ENCODE measurements around the gene TC2N. TPM values are rescaled to one million over a fixed set of nuclear protein-coding genes. Genes with fewer than 3 reads are reported as not detected.

TC2N gene
- total RNA-seq, 1 donor = 1.3 TPM

DNA sequence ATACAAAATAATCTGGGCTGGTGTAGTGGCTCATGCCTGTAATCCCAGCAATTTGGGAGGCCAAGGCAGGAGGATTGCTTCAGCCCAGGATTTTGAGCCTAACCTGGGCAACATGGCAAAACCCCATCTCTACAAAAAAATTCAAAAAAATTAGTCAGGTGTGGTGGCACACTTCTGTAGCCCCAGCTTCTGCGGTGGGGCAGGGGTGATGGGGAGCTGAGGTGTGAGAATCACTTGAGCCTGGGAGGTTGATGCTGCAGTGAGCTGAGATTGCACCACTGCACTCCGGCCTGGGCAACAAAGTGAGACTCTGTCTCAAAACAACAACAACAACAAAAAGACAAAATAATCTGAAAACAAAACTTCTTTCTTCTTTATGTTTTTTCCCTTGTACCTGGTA is 66.0 kb downstream of the TC2N start:
- no peak for TF ChIP-seq CTCF (IDR thresholded peaks at IDR 0.05; ENCODE audit: insufficient read depth, low read depth, low read length)
- H3K4me3 ChIP-seq (ENCODE audit: low read depth, low read length) = no peak overlapping the region
- no peak for DNase-seq (ENCODE audit: low read depth)

GRCh38 chr14:91796617-91797347 is 70.6 kb downstream of the TC2N start:
- TF ChIP-seq CTCF (IDR thresholded peaks at IDR 0.05; ENCODE audit: insufficient read depth, low read depth, low read length) = no peak
- no peak for DNase-seq (ENCODE audit: low read depth)
- H3K4me3 ChIP-seq (ENCODE audit: low read depth, low read length) = no peak overlapping the region

DNA sequence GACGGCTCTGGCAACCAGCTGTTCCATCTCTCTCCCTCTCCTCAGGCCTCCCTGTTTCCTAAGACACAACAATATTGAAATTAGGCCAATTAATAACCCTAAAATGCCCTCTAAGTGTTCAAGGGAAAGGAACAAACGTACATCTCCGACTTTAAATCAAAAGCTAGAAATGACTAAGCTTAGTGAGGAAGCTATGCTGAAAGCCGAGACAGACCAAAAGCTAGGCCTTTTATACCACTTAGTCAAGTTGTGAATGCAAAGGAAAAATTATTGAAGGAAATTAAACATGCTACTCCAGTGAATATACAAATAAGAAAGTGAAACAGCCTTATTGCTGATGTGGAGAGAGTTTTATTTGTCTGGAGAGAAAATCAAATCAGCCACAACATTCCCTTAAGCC is 73.6 kb downstream of the TC2N start:
- no peak overlapping the region for H3K4me3 ChIP-seq (ENCODE audit: low read depth, low read length)
- TF ChIP-seq CTCF (IDR thresholded peaks at IDR 0.05; ENCODE audit: insufficient read depth, low read depth, low read length) = no peak
- DNase-seq (ENCODE audit: low read depth) = no peak

- no peak for TF ChIP-seq CTCF (IDR thresholded peaks at IDR 0.05; ENCODE audit: insufficient read depth, low read depth, low read length)
- no peak for DNase-seq (ENCODE audit: low read depth)
- H3K4me3 ChIP-seq (ENCODE audit: low read depth, low read length) = no peak overlapping the region
These were observed 81.1 kb downstream of the TC2N start for GRCh38 chr14:91786188-91786587.

GRCh38 chr14:91780452-91780851 is 86.9 kb downstream of the TC2N start:
- no peak for DNase-seq (ENCODE audit: low read depth)

GRCh38 chr14:91778217-91778616 is 89.1 kb downstream of the TC2N start:
- DNase-seq (ENCODE audit: low read depth) = no peak
- TF ChIP-seq CTCF (IDR thresholded peaks at IDR 0.05; ENCODE audit: insufficient read depth, low read depth, low read length) = no peak
- H3K4me3 ChIP-seq (ENCODE audit: low read depth, low read length) = no peak overlapping the region

More at GRCh38 chr14:91780452-91780851, 86.9 kb downstream of the TC2N start:
- no peak for TF ChIP-seq CTCF (IDR thresholded peaks at IDR 0.05; ENCODE audit: insufficient read depth, low read depth, low read length)
- H3K4me3 ChIP-seq (ENCODE audit: low read depth, low read length) = no peak overlapping the region

Measured in fibroblast of villous mesenchyme (primary cell).